ENCODE data around the gene TSPAN32. TPM values are rescaled to one million over a fixed set of nuclear protein-coding genes. Genes with fewer than 3 reads are reported as not detected.

Gene TSPAN32
- total RNA-seq, 1 donor from 2014 or later, result 1.9 TPM

DNA sequence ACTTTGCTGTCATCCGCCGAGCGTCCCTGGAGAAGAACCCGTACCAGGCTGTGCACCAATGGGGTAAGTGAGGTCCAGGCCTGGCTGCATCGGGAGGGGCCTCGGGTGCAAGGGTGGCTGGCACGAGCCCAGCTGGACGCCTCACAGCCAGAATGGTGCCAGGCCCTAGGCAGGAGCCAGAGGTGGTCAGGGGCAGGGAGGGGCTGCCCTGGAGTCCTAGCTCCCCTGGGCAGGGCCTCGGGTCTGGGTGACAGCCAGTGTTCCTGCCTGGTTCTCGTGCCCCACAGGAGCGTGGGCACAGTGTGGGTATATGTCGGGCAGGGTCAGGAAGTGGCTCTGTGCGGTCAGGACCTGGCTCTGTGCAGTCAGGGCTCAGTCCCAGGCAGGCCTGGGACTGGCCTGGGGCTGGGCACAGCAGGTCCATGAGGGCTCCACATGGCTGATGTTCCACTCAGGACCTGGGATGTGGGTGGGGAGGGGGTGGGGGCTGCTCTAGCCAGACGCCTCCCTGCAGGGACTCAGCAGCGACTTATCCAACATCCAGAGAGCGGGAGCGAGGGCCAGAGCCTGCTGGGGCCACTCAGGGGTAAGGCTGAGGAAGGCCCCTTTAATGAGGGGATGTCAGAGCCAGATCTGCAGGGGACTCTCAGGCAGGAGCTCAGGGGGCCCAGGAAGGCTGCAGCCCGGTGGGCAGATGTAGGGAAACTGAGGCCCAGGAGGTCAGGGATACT, 1.2 kb downstream of the TSPAN32 start:
- intact Hi-C loops (cut with DNase I), result loop anchor here (5.0 kb wide), 1 partner anchor 106 kb away; no protein-coding TSS in a partner anchor
- TF ChIP-seq, protein P1, sequence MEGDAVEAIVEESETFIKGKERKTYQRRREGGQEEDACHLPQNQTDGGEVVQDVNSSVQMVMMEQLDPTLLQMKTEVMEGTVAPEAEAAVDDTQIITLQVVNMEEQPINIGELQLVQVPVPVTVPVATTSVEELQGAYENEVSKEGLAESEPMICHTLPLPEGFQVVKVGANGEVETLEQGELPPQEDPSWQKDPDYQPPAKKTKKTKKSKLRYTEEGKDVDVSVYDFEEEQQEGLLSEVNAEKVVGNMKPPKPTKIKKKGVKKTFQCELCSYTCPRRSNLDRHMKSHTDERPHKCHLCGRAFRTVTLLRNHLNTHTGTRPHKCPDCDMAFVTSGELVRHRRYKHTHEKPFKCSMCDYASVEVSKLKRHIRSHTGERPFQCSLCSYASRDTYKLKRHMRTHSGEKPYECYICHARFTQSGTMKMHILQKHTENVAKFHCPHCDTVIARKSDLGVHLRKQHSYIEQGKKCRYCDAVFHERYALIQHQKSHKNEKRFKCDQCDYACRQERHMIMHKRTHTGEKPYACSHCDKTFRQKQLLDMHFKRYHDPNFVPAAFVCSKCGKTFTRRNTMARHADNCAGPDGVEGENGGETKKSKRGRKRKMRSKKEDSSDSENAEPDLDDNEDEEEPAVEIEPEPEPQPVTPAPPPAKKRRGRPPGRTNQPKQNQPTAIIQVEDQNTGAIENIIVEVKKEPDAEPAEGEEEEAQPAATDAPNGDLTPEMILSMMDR (IDR thresholded peaks at IDR 0.05), result no peak
- no peak for DNase-seq (ENCODE audit: low spot score in 2 of 2)
- no peaks in the 10 kb centered on the region for H3K27me3 ChIP-seq
- no peaks in the 10 kb centered on the region for H3K9me3 ChIP-seq
- no peaks in the 10 kb centered on the region for H3K36me3 ChIP-seq
- peak overlapping the region; percentile 47 to 67 for H3K27ac ChIP-seq
- H3K4me1 ChIP-seq, result peaks cover 32 to 44% of the 10 kb centered on the region in 2 donors
- peak overlapping the region in 1 of 2 donors; percentile 26 for H3K4me3 ChIP-seq

DNA sequence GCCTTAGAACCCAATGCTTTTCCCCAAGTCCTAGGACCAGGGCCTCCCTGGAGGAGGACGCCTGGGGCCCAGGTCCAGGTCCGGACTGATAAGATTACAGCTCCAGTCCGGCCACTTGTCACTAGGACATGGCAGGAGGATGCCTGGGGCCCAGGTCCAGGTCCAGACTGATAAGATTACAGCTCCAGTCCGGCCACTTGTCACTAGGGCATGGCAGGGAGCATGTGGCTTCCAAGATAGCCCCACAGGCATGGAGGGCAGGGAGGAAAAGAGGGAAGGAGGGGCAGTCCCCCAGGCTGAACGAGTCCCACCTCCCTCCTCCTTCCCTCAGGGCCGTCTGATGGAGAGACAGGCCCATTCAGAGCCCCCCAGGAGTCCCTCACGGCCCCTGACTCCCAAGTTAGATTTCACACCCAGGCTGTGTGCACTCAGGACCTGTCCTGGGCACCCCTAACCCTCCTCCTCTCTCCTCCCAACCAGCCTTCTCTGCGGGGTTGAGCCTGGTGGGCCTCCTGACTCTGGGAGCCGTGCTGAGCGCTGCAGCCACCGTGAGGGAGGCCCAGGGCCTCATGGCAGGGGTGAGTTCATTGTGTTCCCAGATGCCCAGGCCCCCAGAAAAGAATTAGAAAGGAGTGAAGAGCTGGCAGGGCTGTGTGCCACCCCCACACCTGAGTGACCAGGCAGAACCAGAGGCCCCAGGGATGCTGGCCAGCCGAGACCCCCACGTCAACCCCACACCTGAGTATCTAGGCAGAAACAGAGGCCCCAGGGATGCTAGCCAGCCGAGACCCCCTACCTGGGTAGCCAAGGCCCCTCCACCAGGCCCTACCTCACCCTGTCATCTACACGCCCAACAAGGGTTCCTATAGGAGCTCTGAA, 2.1 kb downstream of the TSPAN32 start:
- Histone ChIP-seq H3K4me3 (no peak overlapping the region), H3K4me1 (peaks cover 32 to 44% of the 10 kb centered on the region in 2 donors), H3K27ac (peak overlapping the region; percentile 47 to 67), H3K36me3 (no peaks in the 10 kb centered on the region), H3K27me3 (no peaks in the 10 kb centered on the region), H3K9me3 (no peaks in the 10 kb centered on the region)
- TF ChIP-seq, protein P1 (IDR thresholded peaks at IDR 0.05), result no peak
- DNase-seq (ENCODE audit: low spot score in 2 of 2), result no peak
- intact Hi-C loops (cut with DNase I), result loop anchor here (2.0 to 5.0 kb wide), 2 partner anchors 73 to 107 kb away; partner anchors contain the start of gene CD81

DNA sequence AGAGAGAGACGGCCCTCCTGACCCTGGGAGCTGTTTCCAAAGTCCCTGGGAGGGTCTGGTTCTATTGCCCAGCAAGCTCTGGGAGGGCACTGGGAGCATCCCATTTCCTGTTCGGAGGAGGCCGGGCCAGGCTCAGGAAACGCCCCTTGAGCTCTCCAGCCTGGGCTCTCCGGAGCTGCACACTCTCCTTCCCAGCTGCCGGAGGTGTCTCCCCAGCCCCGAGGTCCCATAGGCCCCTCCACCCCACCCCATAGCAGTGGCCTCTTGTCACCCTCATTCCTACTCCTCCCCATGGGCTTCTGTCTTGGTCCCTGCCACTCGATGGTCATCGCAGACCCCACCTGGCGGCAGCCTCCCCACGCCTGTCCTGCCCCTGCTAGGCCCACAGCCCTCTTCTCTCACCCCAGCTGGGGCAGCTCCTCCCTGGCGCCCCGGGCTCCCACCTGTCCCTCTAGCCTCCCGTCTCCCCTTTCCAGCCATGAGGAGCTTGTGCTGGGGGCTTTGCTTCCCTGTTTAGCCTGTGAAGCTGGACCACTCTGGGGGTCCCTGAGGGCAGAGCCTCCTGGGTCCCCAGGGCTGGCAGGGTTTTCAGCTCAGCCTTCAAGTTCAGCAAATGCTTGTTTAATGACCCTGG, 2.8 kb downstream of the TSPAN32 start:
- no peak for DNase-seq (ENCODE audit: low spot score in 2 of 2)
- no peaks in the 10 kb centered on the region for H3K36me3 ChIP-seq
- H3K27ac ChIP-seq, result peak overlapping the region; percentile 19 to 67
- no peak overlapping the region for H3K4me3 ChIP-seq
- TF ChIP-seq, protein P1 (IDR thresholded peaks at IDR 0.05), result no peak
- intact Hi-C loops (cut with DNase I), result loop anchor here (1.0 to 5.0 kb wide), 5 partner anchors 72 to 228 kb away; partner anchors contain the start of gene CD81
- no peaks in the 10 kb centered on the region for H3K9me3 ChIP-seq
- peaks cover 32 to 44% of the 10 kb centered on the region in 2 donors for H3K4me1 ChIP-seq
- H3K27me3 ChIP-seq, result no peaks in the 10 kb centered on the region

DNA sequence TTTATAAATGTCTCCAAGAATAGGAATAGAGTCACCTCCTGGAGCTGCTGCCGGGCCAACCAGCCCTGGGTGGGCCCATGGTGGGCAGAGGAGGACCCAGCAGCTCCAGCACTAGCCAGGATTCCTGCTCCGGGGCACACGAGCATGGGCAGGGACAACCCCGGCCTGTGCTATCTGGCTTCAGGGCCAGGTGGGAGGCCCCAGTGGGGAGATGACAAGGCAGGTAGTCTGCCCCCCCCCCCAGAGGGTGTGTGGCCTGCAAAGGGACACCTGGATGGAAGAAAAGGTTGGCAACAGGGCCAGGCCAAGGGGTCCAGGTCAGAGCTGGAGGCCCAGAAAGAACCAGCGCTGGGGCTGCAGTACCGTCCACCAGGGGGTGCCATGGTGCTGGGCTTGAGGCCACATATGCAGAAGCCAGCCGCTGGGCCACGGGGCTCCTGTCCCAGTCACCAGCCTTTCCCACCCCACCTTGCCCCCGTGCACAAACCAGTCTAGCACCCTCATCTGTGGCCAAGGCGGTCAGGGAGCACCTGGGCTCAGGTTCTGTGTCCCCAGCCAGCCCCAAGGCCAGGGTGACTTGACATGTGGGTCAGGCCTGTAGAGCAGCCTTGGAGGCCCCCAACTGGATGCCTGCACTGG, 3.4 kb downstream of the TSPAN32 start:
- intact Hi-C loops (cut with DNase I), result loop anchor here (1.0 to 5.0 kb wide), 4 partner anchors 72 to 227 kb away; partner anchors contain the start of gene CD81
- Histone ChIP-seq H3K4me1 (peaks cover 32 to 44% of the 10 kb centered on the region in 2 donors), H3K36me3 (no peaks in the 10 kb centered on the region), H3K9me3 (no peaks in the 10 kb centered on the region), H3K4me3 (no peak overlapping the region), H3K27me3 (no peaks in the 10 kb centered on the region), H3K27ac (peak overlapping the region; percentile 19 to 67)
- peak in 1 of 2 donors; percentile 91 for DNase-seq (ENCODE audit: low spot score in 2 of 2)
- TF ChIP-seq, protein P1 (IDR thresholded peaks at IDR 0.05), result peak; percentile 87 to 92 (median 88)

Measured in ascending aorta (tissue), 2 donors.